Measurements from ENCODE around the gene ST7L.
A peak's percentile ranks its signal among the peaks of the same experiment; 100 is the strongest.

ST7L gene

GRCh38 chr1:112514901-112515300, 104.0 kb downstream of the ST7L start:
- DNase-seq, result no peak

- DNase-seq, result no peak
Measured at GRCh38 chr1:112513112-112513870, 105.7 kb downstream of the ST7L start.

- no peak for DNase-seq
Measured at GRCh38 chr1:112511897-112512296, 107.0 kb downstream of the ST7L start.

- DNase-seq, result no peak
Measured at GRCh38 chr1:112510340-112510739, 108.6 kb downstream of the ST7L start.

- no peak for DNase-seq
Measured at GRCh38 chr1:112509660-112510178, 109.2 kb downstream of the ST7L start.

- DNase-seq, result no peak
Measured at GRCh38 chr1:112509005-112509659, 109.8 kb downstream of the ST7L start.

GRCh38 chr1:112508278-112509004, 110.5 kb downstream of the ST7L start, which contains the start of gene WNT2B:
WNT2B (plus strand) TSS chr1:112508965; CDS start chr1:112509263, 298 bp downstream.
- no peak for DNase-seq

GRCh38 chr1:112507921-112508277, 111.0 kb downstream of the ST7L start:
- peak; percentile 56 for DNase-seq

- no peak for DNase-seq
Measured at GRCh38 chr1:112507336-112507735, 111.6 kb downstream of the ST7L start.

- DNase-seq, result no peak
Measured at GRCh38 chr1:112506731-112507130, 112.2 kb downstream of the ST7L start.

- peak; percentile 44 for DNase-seq
Measured at GRCh38 chr1:112506306-112506705, 112.6 kb downstream of the ST7L start.

- DNase-seq, result no peak
Measured at GRCh38 chr1:112505878-112506277, 113.1 kb downstream of the ST7L start.

- DNase-seq, result no peak
Measured at GRCh38 chr1:112505400-112505785, 113.5 kb downstream of the ST7L start.

GRCh38 chr1:112504661-112505399, 114.1 kb downstream of the ST7L start:
- DNase-seq, result peak; percentile 52

GRCh38 chr1:112504001-112504660, 114.8 kb downstream of the ST7L start:
- DNase-seq, result no peak

- peak; percentile 49 for DNase-seq
Measured at GRCh38 chr1:112502826-112503225, 116.1 kb downstream of the ST7L start.

- DNase-seq, result peak; percentile 85
Measured at GRCh38 chr1:112501810-112502641, 116.9 kb downstream of the ST7L start.

GRCh38 chr1:112496290-112496689, 122.7 kb downstream of the ST7L start:
- no peak for DNase-seq

- no peak for DNase-seq
Measured at GRCh38 chr1:112493351-112493750, 125.6 kb downstream of the ST7L start.

- DNase-seq, result no peak
Measured at GRCh38 chr1:112492076-112492475, 126.9 kb downstream of the ST7L start.

- no peak for DNase-seq
Measured at GRCh38 chr1:112488141-112488540, 130.8 kb downstream of the ST7L start.

Measured in femur (tissue), 1 donor.